ACHN (cell line): ENCODE data around the gene KLHL7.
"Not testable (repeated sequence)": the region's sequence is repeated elsewhere in the genome, so short reads cannot be mapped to it uniquely, and the experiment has no call there.

ENCODE experiments used
- DNase-seq: peaks from one replicate; pipeline ENCODE4 v3.0.0-alpha.2; 2015
- in situ Hi-C: cut with HindIII; loops from 2 replicates; pipeline ENCODE4 v1.10.0; 2017; ENCODE audit warnings: low sequenced_read_pairs, low pct_ligation_motif_present, low pct_unique_long_range_greater_than_20kb

The KLHL7 gene

DNA sequence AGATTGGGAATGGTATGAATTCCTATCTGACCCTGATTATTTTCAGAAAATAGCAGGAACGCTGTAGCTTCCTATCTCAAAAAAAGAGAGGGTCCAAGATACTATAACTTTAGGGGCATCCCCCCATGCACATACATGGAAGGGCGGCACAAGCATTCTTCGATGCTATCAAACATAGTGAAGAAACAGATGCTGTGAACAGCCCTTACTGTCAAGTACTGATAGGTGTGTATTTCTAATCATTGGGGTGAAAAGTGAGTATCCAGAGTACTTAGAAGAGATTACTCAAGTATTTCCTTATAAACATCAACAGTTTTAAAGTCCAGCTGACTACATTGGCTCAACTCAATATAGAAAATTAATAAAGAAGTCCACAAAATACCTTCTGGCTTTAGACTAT, 59.3 kb downstream of the KLHL7 start:
- DNase-seq, result no peak
- in situ Hi-C loops, result no loop called here

DNA sequence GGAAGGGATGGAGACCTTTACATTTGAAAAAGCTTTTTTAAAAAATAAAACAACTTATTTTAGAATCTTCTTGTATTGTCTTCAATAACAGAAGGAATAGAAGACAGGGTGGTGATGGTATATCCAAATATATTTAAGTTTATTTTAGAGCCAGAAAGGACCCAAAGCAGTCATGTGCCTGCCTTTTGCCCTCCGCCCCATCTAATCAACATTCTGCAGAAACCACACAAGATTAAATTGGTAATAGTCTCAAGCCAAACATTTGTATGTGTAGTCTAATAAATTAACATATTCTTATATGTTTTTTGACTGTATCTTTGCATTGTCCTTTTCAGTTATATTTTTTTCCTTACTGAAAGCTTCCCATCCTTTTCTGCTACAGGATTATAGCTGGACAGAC, 59.7 kb downstream of the KLHL7 start:
- in situ Hi-C loops, result no loop called here
- no peak for DNase-seq

DNA sequence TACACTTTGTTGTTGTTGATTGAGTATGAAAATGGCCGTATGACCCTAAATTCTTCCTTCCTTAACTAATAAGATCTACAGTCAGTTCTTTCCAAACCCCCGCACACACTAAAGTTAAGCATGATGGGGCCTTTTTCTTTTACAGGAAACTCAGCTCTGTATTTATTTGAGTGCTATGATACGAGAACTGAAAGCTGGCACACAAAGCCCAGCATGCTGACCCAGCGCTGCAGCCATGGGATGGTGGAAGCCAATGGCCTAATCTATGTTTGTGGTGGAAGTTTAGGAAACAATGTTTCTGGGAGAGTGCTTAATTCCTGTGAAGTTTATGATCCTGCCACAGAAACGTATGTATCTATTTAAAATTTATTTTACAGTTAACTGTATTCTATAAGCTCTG, 62.1 kb downstream of the KLHL7 start:
- in situ Hi-C loops, result no loop called here
- DNase-seq, result no peak

DNA sequence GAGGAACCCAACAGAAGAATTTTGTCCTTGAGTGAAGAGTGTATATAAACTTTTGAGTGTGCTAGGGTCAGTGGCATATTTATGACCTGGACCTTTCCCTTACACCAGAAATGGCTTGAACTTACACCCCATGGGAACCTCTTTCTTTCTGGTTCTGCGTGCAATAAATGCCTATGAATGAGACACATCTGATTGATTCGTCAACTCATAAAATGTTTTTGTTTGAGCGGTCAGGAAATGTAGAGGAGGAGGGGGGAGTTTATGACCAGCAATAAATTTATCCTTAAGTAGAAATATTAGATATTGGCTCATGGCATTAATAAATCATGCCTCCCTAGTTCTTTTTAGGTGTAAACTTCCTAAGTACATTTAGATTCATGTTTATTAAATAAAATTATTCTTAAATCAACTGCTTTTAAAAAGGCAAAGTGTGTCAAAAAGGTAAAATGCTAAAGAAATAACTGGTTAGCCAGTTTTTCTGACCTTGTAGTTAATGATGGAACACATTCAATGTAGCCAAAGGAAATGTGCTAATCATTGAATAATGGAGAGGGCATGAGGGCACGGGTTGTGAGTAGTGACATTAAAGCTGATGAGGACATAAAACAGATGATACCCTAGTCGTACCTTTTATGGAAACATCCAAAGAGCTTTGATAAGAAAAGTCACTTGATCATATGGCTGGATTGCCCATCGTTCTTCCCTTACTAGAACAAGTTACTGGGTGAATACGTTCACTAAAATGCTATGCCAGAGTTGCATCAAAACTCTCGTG, 62.7 kb downstream of the KLHL7 start:
- in situ Hi-C loops, result no loop called here
- DNase-seq, result no peak

DNA sequence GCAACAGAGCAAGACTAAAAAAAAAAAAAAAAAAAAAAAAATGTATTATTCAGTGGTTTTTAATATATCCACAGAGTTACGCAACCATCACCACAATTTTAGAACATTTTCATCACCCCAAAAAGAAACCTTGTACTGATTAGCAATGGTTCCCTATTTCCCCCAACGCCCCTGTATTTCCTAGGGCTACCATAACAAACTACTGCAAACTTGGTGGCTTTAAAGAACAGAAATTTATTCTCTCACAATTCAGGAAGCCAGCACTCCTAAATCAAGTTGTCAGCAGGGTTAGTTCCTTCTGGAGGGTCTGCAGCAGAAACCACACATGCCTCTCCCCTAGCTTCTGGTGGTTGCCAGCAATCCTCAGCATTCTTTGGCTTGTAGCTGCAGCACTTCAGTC, 70.4 kb downstream of the KLHL7 start:
- no peak for DNase-seq
- in situ Hi-C loops, result no loop called here

DNA sequence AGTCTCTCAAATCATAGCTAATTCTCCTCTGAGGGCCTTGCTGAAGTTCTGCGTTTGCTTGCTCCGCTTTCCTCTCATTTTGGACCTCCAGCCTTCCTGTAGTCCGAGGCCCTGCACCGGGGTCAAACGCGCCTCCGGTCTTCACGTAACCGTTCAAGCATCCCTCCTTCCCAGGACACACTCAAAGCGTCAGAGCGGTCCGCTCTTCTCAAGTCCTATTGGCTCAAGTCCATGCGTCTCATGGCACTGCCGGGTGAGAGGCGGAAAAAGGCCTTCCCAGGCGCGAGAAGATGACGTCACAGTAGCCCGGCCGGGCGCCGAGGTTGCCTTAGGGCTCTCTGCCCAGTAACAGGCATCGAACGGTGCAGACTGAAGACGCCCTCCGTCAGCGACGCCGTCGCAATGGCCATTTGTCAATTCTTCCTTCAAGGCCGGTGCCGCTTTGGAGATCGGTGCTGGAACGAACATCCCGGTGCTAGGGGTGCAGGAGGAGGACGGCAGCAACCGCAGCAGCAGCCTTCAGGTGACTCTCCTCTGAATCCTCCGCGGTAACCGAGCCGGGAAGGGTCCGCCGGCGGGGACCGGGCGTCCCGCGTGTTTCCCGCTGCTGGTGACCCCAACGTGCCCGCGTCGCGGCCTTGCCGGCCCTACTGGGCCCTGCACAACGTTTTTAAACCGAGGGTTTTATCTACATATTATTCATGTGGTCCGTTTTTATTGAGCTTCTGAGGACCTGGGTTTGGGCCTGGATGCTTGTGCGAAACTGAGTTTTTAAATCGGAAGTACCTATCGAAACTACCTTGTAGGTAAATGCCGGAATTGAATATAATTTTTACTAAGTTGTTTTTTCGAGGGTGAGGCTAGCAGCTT, 76.3 kb downstream of the KLHL7 start, which contains the start of gene NUP42:
Gene NUP42, plus strand, starts transcription at position 365 of the 870 bp plus-strand sequence. Its CDS starts 38 bp downstream, at position 403.
- in situ Hi-C loops, result no loop called here
- peak; percentile 100 for DNase-seq

DNA sequence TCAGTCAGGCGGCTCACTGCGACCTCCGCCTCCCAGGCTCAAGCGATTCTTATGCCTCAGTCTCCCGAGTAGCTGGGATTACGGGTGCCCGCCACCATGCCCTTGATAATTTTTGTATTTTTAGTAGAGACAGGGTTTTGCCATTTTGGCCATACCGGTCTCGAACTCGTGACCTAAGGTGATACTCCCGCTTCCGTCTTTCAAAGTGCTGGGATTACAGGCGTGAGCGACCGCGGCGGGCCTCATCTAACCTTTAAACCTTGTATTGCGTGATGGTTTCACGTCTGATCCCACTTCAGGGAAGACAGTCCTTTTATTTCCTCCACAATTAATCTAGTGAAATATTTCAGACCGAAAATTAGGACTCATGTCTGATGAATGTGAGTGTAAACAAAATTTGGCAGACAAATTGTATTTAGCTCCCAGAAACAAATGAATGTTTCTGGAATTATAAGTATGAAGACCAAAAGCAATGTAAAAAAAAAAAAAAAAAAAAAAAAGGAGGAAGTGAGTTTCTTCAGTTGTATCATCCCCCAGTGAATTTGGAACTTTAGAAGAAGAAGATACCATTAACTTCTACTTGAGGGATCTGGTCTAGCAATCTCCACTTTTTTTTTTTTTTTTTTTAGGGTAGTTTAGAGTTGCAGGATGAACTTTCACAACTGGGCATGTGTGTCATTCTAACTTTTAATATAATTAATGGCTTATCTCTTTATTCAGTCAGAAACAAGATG, 77.9 kb downstream of the KLHL7 start:
- no peak for DNase-seq
- in situ Hi-C loops, result no loop called here

DNA sequence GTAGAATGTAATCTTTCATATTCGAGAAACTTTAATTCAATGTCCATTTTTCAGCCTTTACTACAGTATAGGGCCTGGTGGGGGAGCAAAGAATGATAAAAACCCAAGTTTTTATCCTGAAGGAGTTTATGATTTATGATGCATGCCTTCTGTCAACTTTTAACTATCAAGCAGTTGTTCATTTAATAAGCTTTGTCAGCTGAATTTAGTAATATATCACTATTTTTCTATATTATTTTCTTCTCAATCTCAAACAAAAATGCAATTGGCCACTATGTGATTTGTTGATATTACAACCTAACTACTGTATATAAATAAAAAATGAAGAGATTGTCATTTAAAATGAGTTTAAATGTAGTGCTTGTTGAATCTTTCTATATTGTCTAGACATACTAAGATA, 78.7 kb downstream of the KLHL7 start:
- DNase-seq, result no peak
- in situ Hi-C loops, result no loop called here

DNA sequence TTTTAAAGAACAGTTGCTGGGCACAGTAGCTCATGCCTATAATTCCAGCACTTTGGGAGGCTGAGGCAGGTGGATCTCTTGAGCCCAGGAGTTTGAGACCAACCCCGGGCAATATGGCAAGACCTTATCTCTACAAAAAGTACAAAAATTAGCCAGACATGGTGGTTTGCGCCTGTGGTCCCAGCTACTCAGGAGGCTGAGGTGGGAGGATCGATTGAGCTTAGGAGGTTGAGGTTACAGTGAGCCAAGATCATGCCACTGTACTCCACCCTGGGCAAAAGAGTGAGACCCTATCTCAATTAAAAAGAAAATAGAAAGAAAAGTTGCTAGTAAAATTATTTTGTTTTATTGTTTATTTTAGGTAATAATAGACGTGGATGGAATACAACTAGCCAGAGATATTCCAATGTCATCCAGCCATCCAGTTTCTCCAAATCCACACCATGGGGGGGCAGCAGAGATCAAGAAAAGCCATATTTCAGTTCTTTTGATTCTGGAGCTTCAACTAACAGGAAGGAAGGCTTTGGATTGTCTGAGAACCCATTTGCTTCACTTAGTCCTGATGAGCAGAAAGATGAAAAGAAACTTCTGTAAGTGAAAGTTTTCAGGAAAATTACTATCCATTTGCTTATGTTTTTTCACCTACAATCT, 79.2 kb downstream of the KLHL7 start:
- in situ Hi-C loops, result no loop called here
- DNase-seq, result peak; percentile 73

DNA sequence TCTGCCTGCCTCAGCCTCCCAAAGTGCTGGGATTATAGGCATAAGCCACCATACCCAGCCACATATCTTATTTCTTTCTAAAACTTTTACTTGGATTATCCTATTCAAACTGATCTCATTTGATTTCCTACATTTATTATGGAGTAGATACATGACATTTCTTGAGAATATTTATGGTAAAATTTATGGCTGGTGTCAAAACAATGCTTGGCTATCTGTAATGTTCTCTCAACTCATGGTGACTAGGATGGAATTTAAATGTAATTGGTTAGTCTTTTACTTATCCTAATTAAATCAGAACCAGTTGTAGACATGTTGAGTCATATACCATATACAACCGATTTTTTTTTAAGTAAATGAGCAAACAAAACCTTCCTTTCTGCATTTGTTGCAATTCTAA, 80.4 kb downstream of the KLHL7 start:
- no peak for DNase-seq
- in situ Hi-C loops, result no loop called here

DNA sequence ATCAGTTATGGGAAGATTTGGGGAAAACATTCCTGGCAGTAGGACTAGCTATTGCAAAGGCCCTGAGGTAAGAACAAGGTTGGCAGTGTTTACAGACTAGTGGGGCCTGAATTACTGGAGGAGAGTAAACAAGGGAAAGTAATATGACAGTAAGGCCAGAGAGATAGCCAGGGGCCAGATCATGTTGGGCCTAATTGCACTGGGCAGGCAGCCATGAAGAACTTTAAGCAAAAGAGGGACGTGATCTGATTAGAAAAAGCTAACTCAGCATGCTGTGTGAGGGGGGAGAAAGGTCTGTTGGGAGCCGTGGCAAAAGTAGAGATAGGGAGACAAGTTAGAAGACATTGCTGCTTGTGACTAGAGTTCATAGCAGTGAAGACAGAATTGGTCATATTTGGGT, 85.4 kb downstream of the KLHL7 start:
- in situ Hi-C loops, result no loop called here
- DNase-seq, result no peak

DNA sequence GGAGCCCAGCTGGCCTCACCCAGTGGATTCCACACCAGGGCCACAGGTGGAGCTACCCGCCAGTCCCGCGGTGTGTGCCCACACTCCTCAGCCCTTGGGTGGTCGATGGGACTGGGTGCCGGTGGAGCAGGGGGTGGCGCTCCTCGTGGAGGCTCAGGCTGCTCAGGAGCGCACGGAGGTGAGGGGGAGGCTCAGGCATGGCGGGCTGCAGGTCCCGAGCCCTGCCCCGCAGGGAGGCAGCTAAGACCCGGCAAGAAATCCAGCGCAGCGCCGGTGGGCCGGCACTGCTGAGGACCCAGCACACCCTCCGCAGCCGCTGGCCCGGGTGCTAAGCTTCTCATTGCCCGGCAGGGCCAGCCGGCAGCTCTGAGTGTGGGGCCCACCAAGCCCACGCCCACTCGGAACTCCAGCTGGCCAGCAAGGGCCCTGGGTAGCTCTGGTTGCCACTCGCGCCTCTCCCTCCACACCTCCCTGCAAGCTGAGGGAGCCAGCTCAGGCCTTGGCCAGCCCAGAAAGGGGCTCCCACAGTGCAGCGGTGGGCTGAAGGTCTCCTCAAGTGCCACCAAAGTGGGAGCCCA, 88.2 kb downstream of the KLHL7 start:
- in situ Hi-C loops, DNase-seq: not testable (repeated sequence)

DNA sequence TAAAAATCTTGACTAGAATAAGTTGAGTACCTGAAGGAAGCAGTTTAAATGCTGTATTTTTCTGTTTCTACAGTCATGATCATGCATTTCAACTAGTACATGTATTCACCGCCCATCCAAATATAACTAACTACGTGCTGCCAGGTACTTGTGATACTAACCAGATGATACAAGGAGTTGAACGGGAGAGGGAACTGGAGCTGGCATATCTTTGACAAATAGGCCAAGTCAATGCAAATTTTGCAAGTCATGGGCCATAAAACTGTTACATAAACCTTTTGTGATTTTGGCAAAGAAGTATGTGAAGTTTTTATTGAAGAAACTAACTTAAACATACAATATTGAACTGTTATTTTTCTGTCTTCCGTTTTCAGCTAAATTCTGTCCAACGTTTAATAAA, 90.7 kb downstream of the KLHL7 start:
- in situ Hi-C loops, result no loop called here
- DNase-seq, result no peak

DNA sequence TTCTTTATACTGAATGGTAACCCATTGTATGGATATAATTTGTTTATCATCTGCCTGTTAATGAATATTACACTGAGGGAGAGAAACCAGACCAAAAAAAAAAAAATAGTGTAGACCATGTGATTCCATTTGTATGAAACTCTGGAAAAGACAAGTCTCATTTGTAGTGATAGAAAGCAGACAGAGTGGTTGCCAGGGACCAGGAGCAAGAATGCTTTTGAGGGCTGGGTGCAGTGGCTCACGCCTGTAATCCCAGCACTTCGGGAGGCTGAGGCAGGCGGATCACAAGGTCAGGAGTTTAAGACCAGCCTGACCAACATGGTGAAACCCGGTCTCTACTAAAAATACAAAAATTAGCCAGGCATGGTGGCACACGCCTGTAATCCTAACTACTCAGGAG, 92.2 kb downstream of the KLHL7 start:
- in situ Hi-C loops, result not testable (repeated sequence)

DNA sequence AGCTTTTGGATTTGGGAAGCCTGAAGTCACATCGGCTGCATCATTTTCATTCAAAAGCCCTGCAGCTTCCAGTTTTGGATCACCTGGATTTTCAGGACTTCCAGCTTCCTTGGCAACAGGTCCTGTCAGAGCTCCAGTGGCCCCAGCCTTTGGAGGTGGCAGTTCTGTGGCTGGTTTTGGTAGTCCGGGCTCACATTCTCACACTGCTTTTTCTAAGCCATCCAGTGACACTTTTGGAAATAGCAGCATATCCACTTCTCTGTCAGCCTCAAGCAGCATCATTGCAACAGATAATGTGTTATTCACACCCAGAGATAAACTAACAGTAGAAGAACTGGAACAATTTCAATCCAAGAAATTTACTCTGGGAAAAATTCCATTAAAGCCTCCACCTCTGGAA, 94.7 kb downstream of the KLHL7 start:
- no peak for DNase-seq
- in situ Hi-C loops, result no loop called here

More for the DNA sequence above, 92.2 kb downstream of the KLHL7 start:
- DNase-seq, result not testable (repeated sequence)

DNA sequence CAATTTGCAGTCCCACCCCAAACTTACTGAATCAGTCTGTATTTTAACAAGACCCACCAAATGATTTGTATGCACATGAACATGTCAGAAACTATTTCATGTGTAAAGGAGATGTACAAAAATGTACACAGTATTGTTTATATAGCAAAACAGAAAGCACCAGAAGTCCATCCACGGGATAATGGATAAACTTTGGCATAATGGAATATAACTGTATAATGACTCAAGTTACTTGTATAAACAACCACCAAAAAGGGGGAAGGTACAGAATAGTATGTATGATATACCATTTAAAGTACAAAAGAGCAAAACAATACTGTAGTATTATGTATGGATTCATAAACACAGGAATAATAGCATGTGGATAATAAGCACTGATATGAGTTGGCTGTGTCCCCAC, 98.7 kb downstream of the KLHL7 start:
- no peak for DNase-seq

DNA sequence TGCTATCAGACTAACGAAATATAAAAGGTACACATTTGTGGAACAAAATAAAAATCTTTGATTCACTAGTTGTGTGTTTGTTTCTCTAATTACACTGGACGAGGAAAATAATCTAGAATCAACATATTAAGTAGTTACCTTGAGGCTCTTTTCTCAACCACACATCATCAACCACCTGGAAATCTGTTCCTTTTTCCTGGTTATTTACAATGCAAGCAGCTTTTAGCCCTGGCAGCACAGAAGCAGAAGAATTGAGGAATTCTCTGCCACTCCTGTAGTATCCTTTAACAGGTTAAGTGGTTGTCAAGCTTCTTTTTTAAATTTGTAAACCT, 100.0 kb downstream of the KLHL7 start:
- in situ Hi-C loops, result no loop called here
- no peak for DNase-seq

More for the DNA sequence above, 98.7 kb downstream of the KLHL7 start:
- in situ Hi-C loops, result no loop called here
